Anterior cingulate cortex (tissue), 58 donors: ENCODE data around the gene GPD1.

Source experiments
- DNase-seq, 58 donors: peaks; one replicate each; lab custom pipeline; 2025; lab: John Stamatoyannopoulos, UW

Gene GPD1

GRCh38 chr12:50103767-50104321 lies at the start of gene GPD1:
Gene GPD1, plus strand, starts transcription at chr12:50104008. Its CDS starts 43 bp downstream, at chr12:50104051.
- peak in 56 of 58 donors; percentile 12 to 90 (median 62) for DNase-seq

DNA sequence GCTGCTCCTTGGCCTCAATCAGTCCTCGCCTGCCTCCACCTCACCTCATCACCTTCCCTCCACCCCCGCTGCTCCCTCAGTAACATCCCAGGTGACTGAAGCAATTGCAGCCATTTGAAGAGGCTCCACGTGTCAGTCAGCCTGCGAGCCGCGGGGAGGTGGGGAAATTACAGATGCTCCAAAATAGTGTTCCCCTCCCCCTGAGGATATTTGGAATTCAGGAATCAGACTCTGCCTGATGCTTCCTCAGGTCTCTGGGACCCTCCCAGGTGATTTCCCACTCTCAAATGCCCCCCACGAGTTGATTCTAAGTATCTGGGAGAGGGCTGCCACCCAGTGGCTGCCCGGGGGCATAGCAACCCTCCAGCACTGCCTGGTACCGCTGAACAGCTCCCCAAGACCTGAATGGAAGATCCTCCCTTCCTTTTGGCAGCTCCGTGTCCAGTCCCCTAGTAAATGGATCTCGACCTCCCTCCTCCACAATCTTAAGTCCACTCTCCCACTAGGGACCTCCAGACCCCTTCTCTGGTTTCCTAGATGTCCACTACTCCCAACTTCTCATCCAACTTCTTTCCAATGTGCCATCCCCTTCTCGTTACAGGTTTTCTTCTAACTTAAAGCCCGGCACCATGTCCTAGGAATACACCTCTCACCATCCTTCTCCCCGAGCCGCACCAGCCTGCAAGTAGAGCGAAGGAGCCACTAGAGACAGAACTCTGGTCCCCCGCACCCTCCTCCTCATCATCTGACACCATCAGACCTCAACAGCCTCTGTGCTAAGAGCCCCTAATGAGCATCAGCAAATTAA lies 47.8 kb upstream of the GPD1 start:
- peak in 42 of 58 donors; percentile 12 to 70 (median 39) for DNase-seq

GRCh38 chr12:50056639-50056976 lies 47.2 kb upstream of the GPD1 start:
- no peak for DNase-seq

GRCh38 chr12:50057000-50057841 lies 46.6 kb upstream of the GPD1 start, which contains the start of gene ASIC1:
Gene ASIC1, plus strand, starts transcription at chr12:50057596. Its CDS starts 1,171 bp downstream, at chr12:50058767.
- peak; percentile 14 to 84 (median 68) for DNase-seq

GRCh38 chr12:50057896-50058670 lies 45.7 kb upstream of the GPD1 start:
- DNase-seq, result peak in 9 of 58 donors; percentile 11 to 54 (median 36)

- peak in 3 of 58 donors; percentile 7 to 48 (median 11) for DNase-seq
Observed at GRCh38 chr12:50058743-50059312, 45.0 kb upstream of the GPD1 start.

DNA sequence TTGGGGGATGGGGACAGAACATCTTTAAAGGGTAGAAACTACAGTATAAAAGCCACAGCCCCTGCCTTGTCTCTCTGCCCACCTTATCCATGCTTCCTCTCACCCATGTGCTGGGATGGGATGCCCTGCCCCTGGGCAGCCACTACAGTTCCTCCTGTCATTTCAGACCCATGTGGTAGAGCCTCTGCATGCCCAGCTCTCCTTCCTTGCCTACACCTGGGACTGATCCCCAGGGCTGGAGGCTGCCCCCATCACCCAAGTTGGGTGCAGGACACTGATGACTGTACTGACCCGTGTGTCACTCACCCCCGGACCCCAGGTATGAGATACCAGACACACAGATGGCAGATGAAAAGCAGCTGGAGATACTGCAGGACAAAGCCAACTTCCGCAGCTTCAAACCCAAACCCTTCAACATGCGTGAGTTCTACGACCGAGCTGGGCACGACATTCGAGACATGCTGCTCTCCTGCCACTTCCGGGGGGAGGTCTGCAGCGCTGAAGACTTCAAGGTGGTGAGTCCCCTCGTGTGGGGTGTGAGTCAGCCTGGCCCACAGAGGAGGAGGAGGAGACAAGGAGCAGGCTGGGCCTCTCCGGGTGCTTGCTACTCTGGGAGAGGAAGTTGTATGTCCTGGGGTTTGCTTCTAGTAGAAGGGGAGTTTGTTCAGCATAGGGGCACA lies 44.2 kb upstream of the GPD1 start:
- no peak for DNase-seq

DNA sequence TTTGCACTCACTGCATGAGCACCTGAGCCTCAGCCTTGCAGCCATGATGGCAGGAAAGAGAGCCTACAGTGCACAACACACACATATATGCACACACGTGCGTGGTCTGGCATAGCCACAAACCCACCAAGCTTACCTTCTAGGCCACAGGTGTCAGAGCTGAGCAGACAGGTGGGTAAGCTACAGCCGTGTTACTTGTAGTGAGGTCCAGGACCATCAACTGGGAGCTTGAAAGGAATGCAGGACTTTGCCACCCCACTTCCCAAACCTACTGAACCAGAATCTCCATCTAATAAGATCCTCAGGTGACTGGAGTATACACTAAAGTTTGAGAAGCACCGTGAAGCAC lies 43.7 kb upstream of the GPD1 start:
- no peak for DNase-seq

GRCh38 chr12:50061171-50061570 lies 42.6 kb upstream of the GPD1 start:
- peak in 2 of 58 donors; percentile 14 to 19 for DNase-seq

GRCh38 chr12:50061946-50062686 lies 41.7 kb upstream of the GPD1 start:
- DNase-seq, result no peak

DNA sequence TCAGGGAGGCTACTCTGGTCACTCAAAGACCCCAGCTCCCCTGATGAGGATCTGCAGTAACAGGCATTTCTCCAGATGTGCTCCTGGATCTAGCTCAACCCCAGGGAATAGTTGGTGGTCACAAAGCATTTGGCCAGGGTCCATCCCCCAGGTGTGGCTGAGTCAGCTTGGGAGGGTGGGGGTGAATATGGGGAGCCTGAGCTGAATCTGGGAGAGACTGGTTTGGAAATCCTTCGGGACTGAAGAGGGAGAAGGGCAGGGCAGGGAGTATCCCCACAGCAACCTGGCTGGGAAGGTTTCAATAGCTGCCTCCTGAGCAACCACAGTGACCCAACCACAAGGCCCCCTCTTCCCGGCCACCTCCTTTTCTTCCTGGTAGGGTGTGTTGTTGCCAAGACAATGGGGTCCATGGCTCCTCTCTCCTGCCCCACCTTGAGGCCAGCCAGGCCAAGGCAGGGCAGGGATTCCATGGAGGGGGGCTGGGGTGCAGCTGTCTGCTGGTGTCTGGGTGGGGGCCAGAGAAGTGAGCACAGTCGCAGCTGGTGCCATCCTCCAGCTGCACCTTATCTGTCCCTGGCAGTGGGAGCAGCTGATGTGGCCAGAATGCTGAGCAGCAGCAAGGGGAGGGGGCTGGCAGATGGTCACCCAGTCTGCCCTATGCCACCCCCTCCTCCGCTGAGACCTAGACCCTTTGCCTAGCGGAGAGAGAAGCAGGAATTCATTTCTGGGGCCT lies 40.9 kb upstream of the GPD1 start:
- DNase-seq, result peak in 31 of 58 donors; percentile 8 to 73 (median 34)

GRCh38 chr12:50065726-50066310 lies 38.0 kb upstream of the GPD1 start:
- no peak for DNase-seq

GRCh38 chr12:50066402-50066801 lies 37.4 kb upstream of the GPD1 start:
- DNase-seq, result no peak

- no peak for DNase-seq
Observed at GRCh38 chr12:50069069-50069468, 34.7 kb upstream of the GPD1 start.

GRCh38 chr12:50069539-50069938 lies 34.3 kb upstream of the GPD1 start:
- no peak for DNase-seq

GRCh38 chr12:50070314-50071060 lies 33.3 kb upstream of the GPD1 start:
- peak in 53 of 58 donors; percentile 9 to 87 (median 64) for DNase-seq
